Transverse colon (tissue), 4 donors: ENCODE results near the gene OTOG. TPM values are rescaled to one million over a fixed set of nuclear protein-coding genes. Genes with fewer than 3 reads are reported as not detected.

Experiments
- DNase-seq: peaks from one replicate; pipeline ENCODE4 v3.0.0-alpha.2; 2019
- H3K27ac ChIP-seq, 4 donors: fragments of 200-600 bp; sonication (generic); 2 replicates each; pipeline ENCODE4 v1.5.1; 2016 to 2018; ENCODE audit warnings: inconsistent platforms in 4 of 4
- H3K27me3 ChIP-seq: fragments of 200-600 bp; sonication (generic); 2 replicates; pipeline ENCODE4 v1.5.1; 2017; ENCODE audit warnings: inconsistent platforms
- H3K36me3 ChIP-seq, 4 donors: fragments of 200-600 bp; sonication (generic); 2 replicates each; pipeline ENCODE4 v1.5.1; 2017 to 2019; ENCODE audit warnings: inconsistent platforms in 4 of 4
- H3K4me1 ChIP-seq, 4 donors: fragments of 200-600 bp; sonication (generic); 2 replicates each; pipeline ENCODE4 v1.5.1; 2017 to 2020; ENCODE audit warnings: inconsistent platforms in 4 of 4
- H3K4me3 ChIP-seq, 4 donors: fragments of 200-600 bp; sonication (generic); 1 replicate in 1 of 4; 2 replicates in 3 of 4; pipeline versions ENCODE4 v1.5.1 to v1.6.1; 2017 to 2019; ENCODE audit warnings: inconsistent platforms in 4 of 4
- H3K9me3 ChIP-seq, 2 donors: fragments of 200-600 bp; sonication (generic); 2 replicates each; pipeline ENCODE4 v1.5.1; 2017 to 2019; ENCODE audit warnings: inconsistent platforms in 2 of 2
- EP300 ChIP-seq: sonication (generic); formaldehyde crosslinking; IDR thresholded peaks from one replicate; pipeline ENCODE4 v1.6.1; 2017; ENCODE audit warnings: antibody characterized with exemption, low read depth
- POLR2A ChIP-seq: fragments of 450-650 bp; IDR thresholded peaks from one replicate; pipeline ENCODE4 v1.6.1; 2016; ENCODE audit warnings: antibody characterized with exemption, mild to moderate bottlenecking, moderate library complexity
- POLR2AphosphoS5 ChIP-seq, 3 donors: sonication (generic); formaldehyde crosslinking; IDR thresholded peaks; one replicate each; pipeline ENCODE4 v1.6.1; 2016; ENCODE audit warnings: antibody characterized with exemption in 3 of 3
- WGBS, 2 donors: methylation state at CpG; one replicate each; pipeline ENCODE4 v1.1.5; 2018; ENCODE audit warnings: low coverage in 1 of 2; 5-methylcytosine and 5-hydroxymethylcytosine counted together
- in situ Hi-C, 4 donors: fragments of 200-750 bp; cut with MboI; loops; one replicate each; pipeline versions ENCODE4 v1.15.0 to v1.15.1; 2017; ENCODE audit warnings: low sequenced_read_pairs in 3 of 4, low pct_ligation_motif_present in 1 of 4, low pct_unique_long_range_greater_than_20kb in 1 of 4
- intact Hi-C: fragments of 100-400 bp; cut with DNase I; formaldehyde crosslinking; loops from one replicate; pipeline ENCODE4 v1.15.1; 2023; ENCODE audit warnings: low total_unique reads
- total RNA-seq, 4 donors: library from RNA; depleted of rRNA; stranded (reverse); fragments of >200 nt; gene quantifications; one replicate each; pipeline ENCODE4 v1.1.0, GENCODE V29; 2016
- TF ChIP-seq, protein P1 (sequence below), 5 experiments: fragments of 200-600 bp in 3 of 5; fragments of 450-650 bp in 2 of 5; sonication (generic) in 3 of 5; IDR thresholded peaks; 1 replicate in 2 of 5; 2 replicates in 3 of 5; pipeline ENCODE4 v1.5.1; 2016 to 2017; ENCODE audit warnings: antibody characterized with exemption in 5 of 5, inconsistent platforms in 3 of 5, mild to moderate bottlenecking in 2 of 5, moderate library complexity in 1 of 5

Gene OTOG
- total RNA-seq, 4 donors from 2014 or later: not detected

DNA sequence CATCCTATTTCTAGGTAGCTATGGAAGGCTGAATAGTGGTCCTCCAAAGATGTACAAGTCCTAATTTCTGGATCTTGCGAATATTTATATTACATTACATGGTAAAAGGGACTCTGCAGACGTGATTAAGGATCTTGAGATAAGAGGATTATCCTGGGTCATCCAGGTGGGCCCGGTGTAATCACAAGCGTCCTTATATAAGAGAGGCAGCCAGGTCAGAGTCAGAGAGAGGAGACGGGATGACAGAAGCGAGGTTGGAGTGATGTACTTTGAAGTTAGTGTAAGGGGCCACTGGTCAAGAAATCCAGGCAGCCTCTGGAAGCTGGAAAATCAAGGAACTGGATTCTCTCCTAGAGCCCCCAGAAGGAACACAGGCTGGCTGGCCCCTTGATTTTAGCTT, 102.2 kb downstream of the OTOG start:
- in situ Hi-C loops: no loop called here
- no peaks in the 10 kb centered on the region for H3K9me3 ChIP-seq
- H3K4me1 ChIP-seq: no peaks in the 10 kb centered on the region
- no peaks in the 10 kb centered on the region for H3K36me3 ChIP-seq
- intact Hi-C loops: no loop called here
- peaks cover 28% of the 10 kb centered on the region for H3K27me3 ChIP-seq
- H3K4me3 ChIP-seq: no peak overlapping the region
- TF ChIP-seq POLR2A: no peak
- no peak for TF ChIP-seq POLR2AphosphoS5 (IDR thresholded peaks at IDR 0.05)
- TF ChIP-seq, protein P1, sequence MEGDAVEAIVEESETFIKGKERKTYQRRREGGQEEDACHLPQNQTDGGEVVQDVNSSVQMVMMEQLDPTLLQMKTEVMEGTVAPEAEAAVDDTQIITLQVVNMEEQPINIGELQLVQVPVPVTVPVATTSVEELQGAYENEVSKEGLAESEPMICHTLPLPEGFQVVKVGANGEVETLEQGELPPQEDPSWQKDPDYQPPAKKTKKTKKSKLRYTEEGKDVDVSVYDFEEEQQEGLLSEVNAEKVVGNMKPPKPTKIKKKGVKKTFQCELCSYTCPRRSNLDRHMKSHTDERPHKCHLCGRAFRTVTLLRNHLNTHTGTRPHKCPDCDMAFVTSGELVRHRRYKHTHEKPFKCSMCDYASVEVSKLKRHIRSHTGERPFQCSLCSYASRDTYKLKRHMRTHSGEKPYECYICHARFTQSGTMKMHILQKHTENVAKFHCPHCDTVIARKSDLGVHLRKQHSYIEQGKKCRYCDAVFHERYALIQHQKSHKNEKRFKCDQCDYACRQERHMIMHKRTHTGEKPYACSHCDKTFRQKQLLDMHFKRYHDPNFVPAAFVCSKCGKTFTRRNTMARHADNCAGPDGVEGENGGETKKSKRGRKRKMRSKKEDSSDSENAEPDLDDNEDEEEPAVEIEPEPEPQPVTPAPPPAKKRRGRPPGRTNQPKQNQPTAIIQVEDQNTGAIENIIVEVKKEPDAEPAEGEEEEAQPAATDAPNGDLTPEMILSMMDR (IDR thresholded peaks at IDR 0.05): no peak
- TF ChIP-seq EP300: no peak
- H3K27ac ChIP-seq: no peak overlapping the region
- DNase-seq: no peak
- 55 to 65% methylated on average over 6 of the region's 6 CpGs for WGBS, 2 donors

DNA sequence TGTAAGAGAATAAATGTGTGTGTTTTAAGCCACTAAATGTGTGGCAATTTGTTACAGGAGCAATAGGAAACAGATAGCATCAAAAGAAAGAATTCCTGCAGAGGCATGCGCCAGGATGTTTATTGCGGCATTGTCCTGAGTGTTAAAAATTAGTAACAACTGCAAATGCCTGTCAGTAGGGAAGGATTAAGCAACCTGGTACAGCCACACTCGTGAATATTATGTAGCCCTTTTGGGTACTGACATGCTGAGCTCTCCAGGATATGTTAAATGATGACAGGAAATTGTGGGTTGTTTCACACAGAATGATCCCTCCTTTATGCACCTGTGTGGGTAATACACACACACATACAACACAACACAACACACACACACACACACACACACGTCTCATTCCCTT, 102.6 kb downstream of the OTOG start:
- no peaks in the 10 kb centered on the region for H3K4me1 ChIP-seq
- TF ChIP-seq POLR2A (no peak), EP300 (no peak), POLR2AphosphoS5 (IDR thresholded peaks at IDR 0.05) (no peak)
- TF ChIP-seq, protein P1 (IDR thresholded peaks at IDR 0.05): no peak
- H3K9me3 ChIP-seq: no peaks in the 10 kb centered on the region
- intact Hi-C loops (no loop called here), in situ Hi-C loops (no loop called here)
- H3K36me3 ChIP-seq: no peaks in the 10 kb centered on the region
- H3K27me3 ChIP-seq: peaks cover 28% of the 10 kb centered on the region
- H3K4me3 ChIP-seq: no peak overlapping the region
- 45 to 58% methylated on average over 3 to 4 of the region's 4 CpGs for WGBS, 2 donors
- no peak for DNase-seq
- no peak overlapping the region for H3K27ac ChIP-seq

DNA sequence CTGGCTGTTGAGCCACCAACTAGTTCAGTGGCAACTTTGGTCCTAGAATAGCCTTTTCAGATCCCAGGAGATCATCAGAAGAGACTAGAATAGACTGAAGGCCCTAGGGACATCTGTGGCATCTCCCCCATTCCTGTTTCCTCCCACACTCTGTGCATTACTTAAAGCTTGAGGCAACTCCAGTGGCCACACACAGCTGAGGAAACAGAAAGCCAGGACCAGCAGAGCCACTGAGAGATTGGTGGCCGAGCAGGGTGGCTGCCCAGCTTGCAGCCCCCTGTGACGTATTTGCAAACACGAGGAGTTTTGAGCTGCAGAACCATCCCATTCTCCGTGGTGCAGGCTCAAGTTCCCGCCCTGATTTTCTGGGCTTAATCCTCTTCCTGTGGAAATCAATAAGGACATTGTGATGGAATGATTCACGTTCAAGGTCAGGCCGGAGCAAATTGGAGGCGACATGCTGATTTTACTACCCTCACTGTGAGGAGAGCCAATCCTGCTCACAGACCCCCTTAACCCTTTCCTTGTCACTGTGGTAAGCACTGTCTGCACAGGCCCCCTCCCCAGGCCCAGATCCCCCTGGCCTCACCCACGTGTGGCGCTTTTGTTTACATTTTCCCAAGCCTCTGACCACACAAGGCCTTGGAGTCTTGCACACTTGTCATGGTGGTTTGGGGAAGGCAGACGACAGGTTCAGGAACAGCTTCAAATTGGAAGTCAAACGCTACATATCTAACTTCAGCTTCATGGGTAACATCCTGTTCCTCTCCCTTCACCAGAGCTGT, 103.3 kb downstream of the OTOG start:
- no peak for TF ChIP-seq EP300
- TF ChIP-seq, protein P1 (IDR thresholded peaks at IDR 0.05): no peak
- TF ChIP-seq POLR2AphosphoS5 (IDR thresholded peaks at IDR 0.05): no peak
- no peak for TF ChIP-seq POLR2A
- no peak for DNase-seq
- Histone ChIP-seq H3K27ac (no peak overlapping the region), H3K9me3 (peaks cover 0 to 2% of the 10 kb centered on the region in 2 donors), H3K27me3 (peaks cover 28% of the 10 kb centered on the region), H3K4me1 (no peaks in the 10 kb centered on the region), H3K36me3 (no peaks in the 10 kb centered on the region), H3K4me3 (no peak overlapping the region)
- in situ Hi-C loops: no loop called here
- 19% methylated on average over 12 of the region's 12 CpGs; no CpG with 5 or more reads in 1 of the 2 donors for WGBS, 2 donors
- intact Hi-C loops: no loop called here

DNA sequence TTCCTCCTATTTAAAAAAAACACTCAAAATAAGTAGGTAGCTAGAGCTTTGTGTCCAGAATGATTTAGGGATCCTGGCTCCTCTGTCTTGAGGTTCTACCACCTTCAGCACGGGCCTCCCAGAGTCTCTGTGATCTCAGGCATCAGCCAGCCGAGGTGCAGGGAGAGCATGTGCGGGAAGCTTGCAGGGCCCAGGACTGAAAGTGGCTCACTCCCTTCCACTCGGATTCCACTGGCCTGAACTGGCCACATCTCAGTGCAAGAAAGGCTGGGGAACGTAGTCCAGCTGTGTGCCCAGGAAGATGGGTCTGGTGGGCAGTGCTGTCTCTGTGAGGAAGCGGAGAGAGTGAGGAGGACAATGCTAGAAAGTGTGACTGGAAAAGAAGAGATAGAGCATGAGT, 104.0 kb downstream of the OTOG start:
- peaks cover 0 to 7% of the 10 kb centered on the region in 2 donors for H3K9me3 ChIP-seq
- H3K4me1 ChIP-seq: no peaks in the 10 kb centered on the region
- no peak overlapping the region for H3K27ac ChIP-seq
- no peak for TF ChIP-seq POLR2A
- no peak for TF ChIP-seq POLR2AphosphoS5 (IDR thresholded peaks at IDR 0.05)
- TF ChIP-seq, protein P1 (IDR thresholded peaks at IDR 0.05): no peak
- TF ChIP-seq EP300: no peak
- H3K36me3 ChIP-seq: no peaks in the 10 kb centered on the region
- DNase-seq: no peak
- in situ Hi-C loops: no loop called here
- H3K27me3 ChIP-seq: peaks cover 28% of the 10 kb centered on the region
- H3K4me3 ChIP-seq: no peak overlapping the region
- intact Hi-C loops: no loop called here
- 59 to 80% methylated on average over 1 to 6 of the region's 6 CpGs for WGBS, 2 donors
